ENCODE results near the gene ST8SIA1.

DNA sequence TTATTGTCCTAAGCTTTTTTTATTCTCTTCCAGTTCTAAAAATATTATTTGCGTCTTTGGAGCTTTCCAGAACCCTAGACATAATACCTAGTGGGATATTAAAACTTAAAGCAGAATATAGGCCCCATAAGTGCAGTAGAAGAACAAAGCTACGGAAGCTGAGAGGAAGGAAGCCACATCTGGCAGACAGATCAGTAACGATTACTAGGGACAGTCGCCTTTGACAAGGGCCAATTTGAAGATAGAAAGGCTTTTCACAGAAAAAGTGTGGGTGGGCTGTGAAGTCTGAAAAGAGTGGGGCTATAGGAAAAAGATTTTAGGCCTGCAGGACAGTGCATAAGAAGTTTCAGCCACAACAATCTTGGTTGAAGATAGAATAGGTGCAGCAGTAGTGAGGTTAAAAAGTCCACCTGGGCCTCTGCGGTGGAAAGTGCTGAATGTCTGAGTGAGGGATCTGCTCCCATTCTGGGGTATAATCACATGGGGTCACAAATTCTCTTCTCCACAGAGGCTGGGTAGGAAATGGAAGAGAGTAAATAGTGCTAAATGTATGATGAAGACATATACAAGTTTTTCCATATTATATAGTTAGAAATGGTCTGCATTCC lies 174.0 kb downstream of the ST8SIA1 start:
- TF ChIP-seq POLR2A (IDR thresholded peaks at IDR 0.05) (no peak), POLR2AphosphoS5 (IDR thresholded peaks at IDR 0.05) (no peak)
- TF ChIP-seq, protein P1, sequence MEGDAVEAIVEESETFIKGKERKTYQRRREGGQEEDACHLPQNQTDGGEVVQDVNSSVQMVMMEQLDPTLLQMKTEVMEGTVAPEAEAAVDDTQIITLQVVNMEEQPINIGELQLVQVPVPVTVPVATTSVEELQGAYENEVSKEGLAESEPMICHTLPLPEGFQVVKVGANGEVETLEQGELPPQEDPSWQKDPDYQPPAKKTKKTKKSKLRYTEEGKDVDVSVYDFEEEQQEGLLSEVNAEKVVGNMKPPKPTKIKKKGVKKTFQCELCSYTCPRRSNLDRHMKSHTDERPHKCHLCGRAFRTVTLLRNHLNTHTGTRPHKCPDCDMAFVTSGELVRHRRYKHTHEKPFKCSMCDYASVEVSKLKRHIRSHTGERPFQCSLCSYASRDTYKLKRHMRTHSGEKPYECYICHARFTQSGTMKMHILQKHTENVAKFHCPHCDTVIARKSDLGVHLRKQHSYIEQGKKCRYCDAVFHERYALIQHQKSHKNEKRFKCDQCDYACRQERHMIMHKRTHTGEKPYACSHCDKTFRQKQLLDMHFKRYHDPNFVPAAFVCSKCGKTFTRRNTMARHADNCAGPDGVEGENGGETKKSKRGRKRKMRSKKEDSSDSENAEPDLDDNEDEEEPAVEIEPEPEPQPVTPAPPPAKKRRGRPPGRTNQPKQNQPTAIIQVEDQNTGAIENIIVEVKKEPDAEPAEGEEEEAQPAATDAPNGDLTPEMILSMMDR (IDR thresholded peaks at IDR 0.05), result no peak

Data from breast epithelium (tissue), 3 donors.